ENCODE results near the gene LAMA1. TPM values are rescaled to one million over a fixed set of nuclear protein-coding genes. Genes with fewer than 3 reads are reported as not detected.
"Not testable (repeated sequence)": the region's sequence is repeated elsewhere in the genome, so short reads cannot be mapped to it uniquely, and the experiment has no call there.

Gene LAMA1
- total RNA-seq = 2.3 and 4.3 TPM in 2 replicates

DNA sequence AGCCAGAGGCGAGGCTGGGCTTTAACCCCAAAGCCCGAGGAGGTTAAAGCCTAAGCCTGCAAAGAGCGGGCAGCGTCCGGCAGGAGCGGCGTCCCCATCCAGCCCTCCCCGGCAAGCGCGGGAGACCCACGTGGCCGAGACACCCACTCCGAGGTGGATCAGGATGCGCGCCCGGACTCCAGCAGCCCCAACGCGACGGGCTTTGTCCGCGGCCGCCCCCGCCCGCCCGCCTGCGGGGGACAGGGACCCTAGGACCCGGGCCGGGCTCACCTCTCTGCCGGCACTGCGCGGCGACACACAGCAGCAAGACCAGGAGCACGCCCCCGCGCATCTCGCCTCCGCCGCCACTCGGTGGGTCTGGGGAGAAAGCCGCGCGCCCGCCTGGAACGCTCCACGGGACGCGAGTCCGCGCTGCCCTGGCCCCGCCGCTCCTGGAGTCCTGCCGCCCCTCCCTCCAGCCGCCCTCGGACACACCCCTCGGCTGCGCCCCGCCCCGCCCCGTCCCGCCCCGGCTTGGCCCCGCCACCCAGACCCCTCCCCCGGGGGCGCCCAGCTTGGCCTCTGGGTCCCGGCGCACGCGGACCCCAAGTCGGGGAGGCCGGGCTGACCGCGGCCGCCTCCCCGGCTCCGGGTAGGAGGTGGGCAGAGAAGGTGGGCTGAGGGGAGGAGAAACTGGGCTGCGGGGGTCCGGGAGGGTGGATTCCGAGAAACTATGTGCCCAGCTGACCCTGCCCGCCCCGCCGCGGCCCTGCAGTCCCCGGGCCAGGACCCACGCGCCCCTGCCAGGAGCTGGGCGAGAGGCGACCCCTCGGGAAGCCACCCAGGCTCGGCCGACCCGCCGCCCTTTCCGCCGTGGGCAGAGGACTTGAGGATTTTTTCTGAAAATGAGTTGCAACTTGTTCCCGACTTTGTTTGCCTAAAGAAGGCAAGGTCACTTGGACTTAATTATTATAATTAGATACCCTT, at the start of gene LAMA1:
TSS of gene LAMA1 (minus strand) at position 408 of the 966 bp plus-strand sequence. CDS start at position 331, 77 bp downstream.
- DNase-seq (ENCODE audit: low read depth) = no peak

DNA sequence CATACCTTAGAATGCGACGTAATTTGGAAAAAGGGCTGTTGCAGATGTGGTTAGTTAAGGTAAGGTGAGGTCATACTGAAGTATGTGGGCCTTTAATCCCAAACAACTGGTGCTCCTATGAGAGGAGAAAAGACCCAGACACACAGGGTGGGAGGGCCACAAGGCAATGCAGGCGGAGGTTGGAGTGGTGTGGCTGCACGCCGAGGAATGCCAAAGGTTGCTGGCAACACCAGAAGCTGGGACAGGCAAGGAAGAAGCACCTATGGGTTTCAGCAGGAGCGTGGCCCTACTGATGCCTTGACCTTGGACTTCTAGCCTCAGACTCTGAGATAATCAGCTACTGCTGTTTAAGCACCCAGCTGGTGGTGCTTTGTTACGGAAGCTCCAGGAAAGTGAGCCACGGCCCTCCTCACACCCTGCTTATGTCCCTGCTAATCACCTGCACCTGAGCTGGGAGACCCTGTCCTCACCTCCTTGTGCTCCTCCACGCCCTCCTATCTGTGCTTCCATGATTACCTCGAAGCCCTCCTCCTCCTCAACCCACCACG, 48.3 kb upstream of the LAMA1 start:
- no peak for DNase-seq (ENCODE audit: low read depth)

- DNase-seq (ENCODE audit: low read depth) = peak; percentile 30
Observed at GRCh38 chr18:7164323-7165004, 46.9 kb upstream of the LAMA1 start.

GRCh38 chr18:7158216-7158615, 40.6 kb upstream of the LAMA1 start:
- peak; percentile 5 for DNase-seq (ENCODE audit: low read depth)

DNA sequence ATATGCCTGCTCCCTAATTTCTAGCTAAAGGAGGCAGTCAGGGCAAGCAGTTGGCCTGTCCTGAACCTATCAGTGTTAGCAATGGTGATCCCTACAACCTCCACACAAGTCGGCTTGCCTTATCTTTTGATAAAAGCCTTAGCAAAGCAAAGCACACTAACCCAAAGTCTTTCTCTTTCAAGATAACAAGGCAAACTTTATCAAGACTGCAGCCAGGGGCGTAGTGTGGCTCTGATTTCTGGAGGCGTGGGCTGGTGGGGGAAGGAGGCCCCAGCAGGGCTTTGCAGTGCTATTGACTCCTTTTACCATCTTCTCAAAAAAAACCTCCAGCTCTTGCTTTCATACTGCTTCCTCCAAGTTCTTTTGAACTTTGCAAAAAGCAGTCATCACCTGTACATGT, 40.2 kb upstream of the LAMA1 start:
- DNase-seq (ENCODE audit: low read depth) = no peak

DNA sequence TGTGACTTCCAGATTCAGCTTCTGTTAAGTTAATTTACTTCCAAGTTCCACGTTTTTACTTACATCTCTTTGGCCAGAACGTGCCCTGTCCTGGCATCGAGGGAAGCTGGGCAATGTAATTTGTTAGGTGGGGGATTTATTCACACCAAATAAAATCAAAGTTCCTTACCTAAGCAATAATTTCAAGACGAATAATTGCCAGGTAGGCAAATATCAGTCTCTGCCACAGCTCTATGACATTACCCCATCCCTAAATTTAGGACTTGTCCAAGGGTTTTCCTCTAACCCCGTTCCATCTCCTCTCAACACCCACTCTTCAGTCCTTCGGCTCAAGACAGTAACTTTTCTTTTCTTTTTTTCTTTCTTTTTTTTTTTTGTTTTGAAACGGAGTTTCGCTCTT, 38.3 kb upstream of the LAMA1 start:
- no peak for DNase-seq (ENCODE audit: low read depth)

GRCh38 chr18:7155092-7155491, 37.5 kb upstream of the LAMA1 start:
- no peak for DNase-seq (ENCODE audit: low read depth)

GRCh38 chr18:7152440-7152839, 34.8 kb upstream of the LAMA1 start:
- no peak for DNase-seq (ENCODE audit: low read depth)

GRCh38 chr18:7147399-7147798, 29.8 kb upstream of the LAMA1 start:
- DNase-seq (ENCODE audit: low read depth) = no peak

GRCh38 chr18:7146067-7146466, 28.5 kb upstream of the LAMA1 start:
- DNase-seq (ENCODE audit: low read depth) = no peak

GRCh38 chr18:7144921-7145320, 27.3 kb upstream of the LAMA1 start:
- not testable (repeated sequence) for DNase-seq (ENCODE audit: low read depth)

DNA sequence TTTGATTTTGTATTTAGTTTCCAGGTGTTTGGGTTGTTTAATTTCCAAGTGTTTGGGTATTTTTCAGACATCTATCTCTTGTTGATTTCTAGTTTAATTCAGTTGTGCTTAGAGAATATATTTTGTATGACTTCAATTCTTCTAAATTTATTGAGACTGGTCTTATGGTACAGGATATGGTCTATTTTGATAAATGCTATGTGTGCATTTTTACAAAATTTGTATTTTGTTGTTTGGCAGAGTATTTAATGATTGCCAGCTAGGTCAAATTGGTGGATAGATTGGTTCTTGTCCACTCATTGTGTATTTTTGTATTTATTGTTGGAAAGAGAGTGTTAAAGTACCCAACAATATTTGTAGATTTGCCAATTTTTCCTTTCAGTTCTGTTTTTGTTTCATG, 23.7 kb upstream of the LAMA1 start:
- no peak for DNase-seq (ENCODE audit: low read depth)

DNA sequence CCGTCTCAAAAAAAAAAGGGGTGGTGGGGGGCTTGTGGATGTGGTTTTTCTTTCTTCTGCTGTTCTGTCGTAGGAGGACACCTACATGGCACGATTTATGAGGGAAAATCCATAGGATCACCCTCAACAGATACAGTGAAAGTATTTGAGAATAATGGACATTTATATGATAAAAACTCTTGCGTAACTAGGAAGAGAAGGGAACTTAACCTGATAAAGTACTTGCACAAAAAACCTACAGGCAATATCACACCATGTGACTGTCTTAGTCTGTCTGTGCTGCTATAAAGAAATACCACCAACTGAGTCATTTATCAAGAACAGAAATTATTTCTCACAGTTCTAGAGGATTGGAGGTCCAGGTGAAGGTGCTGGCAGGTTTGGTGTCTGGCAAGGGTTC, 21.8 kb upstream of the LAMA1 start:
- DNase-seq (ENCODE audit: low read depth) = no peak

DNA sequence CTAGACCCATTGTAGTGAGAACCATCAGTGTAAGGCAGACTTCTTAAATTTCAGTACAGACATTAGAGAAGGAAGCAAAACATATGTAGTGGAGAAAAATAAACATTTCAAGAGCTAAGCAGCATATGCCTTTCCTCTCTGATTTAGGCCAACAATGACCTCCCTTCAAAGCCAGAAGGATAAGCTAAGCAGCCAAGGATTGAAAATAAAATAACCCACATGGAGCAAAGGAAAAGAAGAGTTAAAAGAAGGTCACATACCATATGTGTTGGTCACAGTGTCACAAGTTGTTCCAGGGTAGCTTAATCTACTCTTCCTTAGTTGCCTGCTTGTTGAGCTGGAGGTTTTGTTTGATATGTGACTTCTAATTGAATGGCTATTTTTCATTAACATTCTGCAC, 15.6 kb upstream of the LAMA1 start:
- DNase-seq (ENCODE audit: low read depth) = peak; percentile 32

GRCh38 chr18:7132356-7133150, 15.0 kb upstream of the LAMA1 start:
- DNase-seq (ENCODE audit: low read depth) = no peak

- DNase-seq (ENCODE audit: low read depth) = no peak
Observed at GRCh38 chr18:7122376-7122775, 4.8 kb upstream of the LAMA1 start.

GRCh38 chr18:7116792-7117389, 706 bp downstream of the LAMA1 start:
- DNase-seq (ENCODE audit: low read depth) = no peak

DNA sequence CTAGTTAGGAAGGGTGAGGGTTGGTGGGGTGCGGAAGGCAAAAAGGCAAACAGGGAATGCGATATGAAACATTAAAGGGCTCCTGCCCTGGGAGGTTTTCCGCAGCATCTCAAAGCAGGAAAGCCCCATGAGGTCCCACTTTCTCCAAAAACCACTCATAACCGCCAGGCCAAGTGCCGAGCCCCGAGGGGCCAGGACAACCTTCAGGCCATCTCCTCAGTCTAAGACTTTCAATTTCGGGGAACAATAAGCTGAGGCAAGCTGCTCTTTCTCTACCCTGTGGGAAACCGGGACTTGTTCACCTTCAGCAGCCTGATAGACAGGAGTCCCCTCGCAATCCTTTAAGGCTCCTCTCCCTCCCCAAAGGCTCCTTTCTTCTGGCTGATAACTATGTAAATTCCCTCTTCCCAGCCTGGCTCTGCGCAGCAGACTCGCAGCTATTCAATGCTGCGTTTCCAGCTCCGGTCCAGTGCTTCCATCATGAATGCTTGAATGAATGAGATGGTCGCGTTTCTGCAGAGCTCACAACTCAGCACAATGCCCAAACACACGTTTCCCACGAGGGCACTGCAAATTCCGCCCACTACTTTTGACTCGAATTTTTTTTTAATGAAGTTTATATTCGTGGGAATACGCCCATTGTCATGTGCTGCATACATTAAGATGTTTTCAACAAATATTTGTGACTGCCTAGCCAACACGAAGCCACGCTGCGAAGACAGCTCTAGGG, 1.4 kb downstream of the LAMA1 start:
- DNase-seq (ENCODE audit: low read depth) = peak; percentile 51

GRCh38 chr18:7112936-7113335, 4.7 kb downstream of the LAMA1 start:
- DNase-seq (ENCODE audit: low read depth) = no peak

DNA sequence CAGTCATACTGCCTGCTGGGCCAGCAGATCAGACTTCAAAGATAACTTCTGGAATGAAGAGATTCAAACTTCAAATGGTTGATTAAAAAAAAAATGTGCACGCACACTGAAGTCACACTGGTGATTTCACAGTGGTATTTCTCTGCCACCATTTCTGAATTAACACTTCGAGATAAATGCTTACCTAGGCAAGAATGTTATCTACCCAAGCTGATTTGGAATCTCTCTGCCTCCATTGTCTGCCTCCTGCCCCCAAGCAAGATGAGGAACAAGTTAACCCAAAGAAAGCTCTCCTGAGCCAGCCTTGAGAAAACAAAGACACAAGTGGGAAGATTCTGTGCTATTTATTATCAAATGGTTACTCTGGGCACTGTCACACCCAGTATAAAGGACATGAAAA, 6.5 kb downstream of the LAMA1 start:
- DNase-seq (ENCODE audit: low read depth) = no peak

DNA sequence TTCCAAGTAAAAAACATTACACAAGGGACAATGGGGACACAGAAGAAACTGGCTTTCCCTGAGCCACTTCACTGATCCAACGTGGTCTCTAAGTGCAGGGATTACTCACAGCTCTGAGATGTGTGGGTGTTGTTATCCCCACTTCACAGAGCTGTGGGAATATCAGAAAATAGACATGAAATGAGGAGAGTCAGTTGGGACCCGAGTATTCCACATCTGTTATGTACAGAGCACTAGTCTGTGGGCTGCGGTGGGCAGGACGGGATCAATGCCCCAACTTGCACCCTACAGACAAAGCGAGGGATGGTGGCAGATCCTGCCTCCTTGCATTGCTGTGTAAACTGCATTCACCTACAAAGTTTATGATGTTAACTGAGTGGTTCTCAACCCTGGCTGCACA, 11.7 kb downstream of the LAMA1 start:
- DNase-seq (ENCODE audit: low read depth) = no peak
